ENCODE data around the gene SLC33A1.
"Not testable (repeated sequence)": the region's sequence is repeated elsewhere in the genome, so short reads cannot be mapped to it uniquely, and the experiment has no call there.

Gene SLC33A1

DNA sequence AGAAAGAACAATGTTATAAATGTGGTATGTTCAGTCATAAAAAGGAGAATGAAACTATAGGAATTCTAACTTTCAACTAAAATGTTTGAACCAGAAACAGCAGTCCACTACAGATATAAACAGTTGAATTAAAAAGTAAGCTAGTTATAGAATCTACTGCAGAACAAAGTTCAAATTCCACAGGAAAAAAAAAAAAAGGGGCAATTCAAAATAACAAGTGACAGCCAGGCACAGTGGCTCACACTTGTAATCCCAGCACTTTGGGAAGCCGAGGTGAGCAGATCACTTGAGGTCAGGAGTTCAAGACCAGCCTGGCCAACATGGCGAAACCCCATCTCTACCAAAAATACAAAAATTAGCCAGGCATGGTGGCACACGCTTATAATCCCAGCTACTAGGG is 4.8 kb downstream of the SLC33A1 start:
- intact Hi-C loops (cut with micrococcal nuclease); H3K9me3 Mint-ChIP-seq; H3K27ac Mint-ChIP-seq; H3K27me3 Mint-ChIP-seq: not testable (repeated sequence)
- peak overlapping the region; percentile 34 for H3K4me3 Mint-ChIP-seq
- peaks cover 51% of the 10 kb centered on the region for H3K36me3 Mint-ChIP-seq (ENCODE audit: low read depth)
- peaks cover 56% of the 10 kb centered on the region for H3K4me1 Mint-ChIP-seq (ENCODE audit: low read depth)

DNA sequence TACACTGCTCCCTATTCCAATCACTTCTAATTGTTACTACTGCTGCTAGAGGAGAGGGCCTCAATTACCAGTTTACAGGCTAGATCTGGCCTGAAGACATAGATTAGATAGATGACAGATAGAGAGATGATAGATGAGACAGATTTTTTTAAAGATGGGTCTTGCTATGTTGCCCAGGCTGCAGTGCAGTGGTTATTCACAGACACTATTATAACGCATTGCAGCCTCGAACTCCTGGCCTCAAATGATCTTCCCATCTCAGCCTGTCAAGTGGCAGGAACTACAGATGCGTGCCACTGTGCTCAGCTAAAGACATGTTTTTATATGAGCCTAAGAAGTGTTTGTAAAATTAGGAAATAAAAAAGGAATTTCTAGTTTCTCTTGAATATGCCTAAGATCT is 6.2 kb downstream of the SLC33A1 start:
- H3K4me1 Mint-ChIP-seq (ENCODE audit: low read depth): peaks cover 53% of the 10 kb centered on the region
- intact Hi-C loops (cut with micrococcal nuclease): no loop called here
- no peak overlapping the region for H3K4me3 Mint-ChIP-seq
- H3K27ac Mint-ChIP-seq: no peak overlapping the region
- no peaks in the 10 kb centered on the region for H3K27me3 Mint-ChIP-seq
- H3K36me3 Mint-ChIP-seq (ENCODE audit: low read depth): peaks cover 37% of the 10 kb centered on the region
- H3K9me3 Mint-ChIP-seq: no peaks in the 10 kb centered on the region

DNA sequence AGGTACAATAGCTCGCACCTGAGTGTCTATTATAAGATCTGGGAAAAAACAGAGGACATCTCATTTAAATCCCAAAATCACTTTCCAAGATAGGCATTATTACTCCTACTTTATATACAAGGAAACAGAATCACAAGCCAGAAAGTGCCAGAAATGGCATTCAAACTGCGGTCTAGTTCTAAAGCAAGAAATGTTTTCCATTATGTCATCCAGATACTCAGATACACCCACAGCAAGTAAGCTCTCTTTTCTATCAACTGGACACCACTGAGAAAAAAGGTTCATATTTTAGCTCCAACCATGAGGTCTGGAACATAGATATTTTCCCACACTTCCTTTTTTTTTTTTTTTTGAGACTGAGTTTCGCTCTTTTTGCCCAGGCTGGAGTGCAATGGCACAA is 8.1 kb downstream of the SLC33A1 start:
- Mint-ChIP-seq H3K36me3 (ENCODE audit: low read depth) (peaks cover 36% of the 10 kb centered on the region), H3K27ac (no peak overlapping the region), H3K4me3 (no peak overlapping the region), H3K27me3 (no peaks in the 10 kb centered on the region), H3K9me3 (no peaks in the 10 kb centered on the region), H3K4me1 (ENCODE audit: low read depth) (peaks cover 35% of the 10 kb centered on the region)
- intact Hi-C loops (cut with micrococcal nuclease): no loop called here

DNA sequence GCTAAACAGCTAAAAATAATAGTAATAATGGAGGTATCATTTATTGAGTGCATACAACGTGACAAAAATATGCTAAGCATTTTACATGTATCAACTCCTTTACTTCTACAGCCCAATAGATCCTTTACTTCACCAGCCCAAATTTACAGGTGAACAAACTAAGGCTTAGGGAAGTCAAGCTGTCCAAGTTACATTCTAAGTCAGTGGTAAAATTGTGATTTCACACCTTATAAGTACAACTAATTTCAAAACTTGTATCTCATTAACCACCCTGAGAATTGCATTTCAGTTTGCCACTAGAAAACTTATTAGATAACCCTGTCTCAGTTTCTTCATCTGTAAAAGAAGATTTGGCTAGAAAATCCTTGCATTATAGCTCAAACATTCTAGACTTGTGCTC is 10.7 kb downstream of the SLC33A1 start:
- intact Hi-C loops (cut with micrococcal nuclease): no loop called here
- Mint-ChIP-seq H3K4me1 (ENCODE audit: low read depth) (peaks cover 28% of the 10 kb centered on the region), H3K27me3 (no peaks in the 10 kb centered on the region), H3K9me3 (no peaks in the 10 kb centered on the region), H3K4me3 (no peak overlapping the region), H3K36me3 (ENCODE audit: low read depth) (peaks cover 26% of the 10 kb centered on the region), H3K27ac (no peak overlapping the region)

DNA sequence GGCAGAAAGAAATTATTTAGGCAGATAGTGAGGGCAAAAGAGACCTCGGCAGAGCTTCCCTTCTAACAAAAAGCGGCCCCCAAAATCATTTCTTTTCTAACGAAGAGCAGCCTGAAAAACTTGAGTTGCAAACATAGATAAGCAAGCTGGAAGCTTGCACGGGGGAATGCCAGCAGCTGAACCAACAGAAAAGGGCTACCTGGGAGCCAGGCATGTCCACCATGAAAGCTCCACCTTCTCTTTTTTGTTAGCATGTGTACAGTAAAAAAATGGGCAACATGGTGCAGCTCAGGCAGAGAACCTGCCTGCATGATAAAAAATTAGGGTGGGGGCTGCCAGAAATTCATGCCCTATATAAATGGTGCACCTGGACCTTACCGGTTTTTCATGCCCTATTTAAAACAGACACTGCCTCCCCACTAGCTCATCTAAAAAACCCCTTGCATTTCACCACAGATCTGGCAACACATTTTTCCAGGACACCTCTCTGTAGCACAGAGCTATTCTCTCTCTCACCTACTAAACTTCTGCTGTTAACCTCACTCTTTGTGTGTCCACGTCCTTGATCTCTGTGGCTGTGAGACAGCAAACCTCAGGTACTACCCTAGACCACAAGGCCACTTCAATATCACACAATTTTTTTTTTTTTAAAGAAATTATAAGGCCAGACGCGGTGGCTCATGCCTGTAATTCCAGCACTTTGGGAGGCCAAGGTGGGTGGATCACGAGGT is 18.7 kb downstream of the SLC33A1 start:
- Mint-ChIP-seq H3K4me1 (ENCODE audit: low read depth) (no peaks in the 10 kb centered on the region), H3K36me3 (ENCODE audit: low read depth) (peaks cover 30% of the 10 kb centered on the region), H3K4me3 (no peak overlapping the region), H3K27me3 (no peaks in the 10 kb centered on the region), H3K9me3 (no peaks in the 10 kb centered on the region), H3K27ac (no peak overlapping the region)
- intact Hi-C loops (cut with micrococcal nuclease): no loop called here

DNA sequence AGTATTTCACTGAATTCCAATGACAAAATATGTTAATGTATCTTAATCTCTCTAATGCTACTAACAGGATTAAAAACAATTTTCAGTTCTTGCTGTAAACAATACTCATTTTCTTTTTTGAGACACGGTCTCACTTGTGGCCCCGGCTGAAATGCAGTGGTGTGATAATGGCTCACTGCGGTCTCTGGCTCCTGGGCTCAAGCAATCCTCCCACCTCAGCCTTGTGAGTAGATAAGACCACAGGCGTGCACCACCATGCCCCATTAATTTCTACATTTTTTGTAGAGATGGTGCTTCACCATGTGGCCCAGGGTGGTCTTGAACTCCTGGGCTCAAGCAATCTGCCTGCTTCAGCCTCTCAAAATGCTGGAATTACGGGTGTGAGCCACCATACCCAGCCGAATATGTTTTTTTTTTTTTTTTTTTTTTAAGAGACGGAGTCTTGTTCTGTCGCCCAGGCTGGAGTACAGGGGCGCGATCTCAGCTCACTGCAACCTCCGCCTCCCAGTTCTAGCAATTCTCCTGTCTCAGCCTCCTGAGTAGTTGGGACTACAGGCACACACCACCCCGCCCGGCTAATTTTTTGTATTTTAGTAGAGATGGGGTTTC is 25.6 kb downstream of the SLC33A1 start:
- H3K27me3 Mint-ChIP-seq; H3K4me3 Mint-ChIP-seq; H3K4me1 Mint-ChIP-seq (ENCODE audit: low read depth); intact Hi-C loops (cut with micrococcal nuclease); H3K9me3 Mint-ChIP-seq; H3K27ac Mint-ChIP-seq: not testable (repeated sequence)
- peaks cover 33% of the 10 kb centered on the region for H3K36me3 Mint-ChIP-seq (ENCODE audit: low read depth)

DNA sequence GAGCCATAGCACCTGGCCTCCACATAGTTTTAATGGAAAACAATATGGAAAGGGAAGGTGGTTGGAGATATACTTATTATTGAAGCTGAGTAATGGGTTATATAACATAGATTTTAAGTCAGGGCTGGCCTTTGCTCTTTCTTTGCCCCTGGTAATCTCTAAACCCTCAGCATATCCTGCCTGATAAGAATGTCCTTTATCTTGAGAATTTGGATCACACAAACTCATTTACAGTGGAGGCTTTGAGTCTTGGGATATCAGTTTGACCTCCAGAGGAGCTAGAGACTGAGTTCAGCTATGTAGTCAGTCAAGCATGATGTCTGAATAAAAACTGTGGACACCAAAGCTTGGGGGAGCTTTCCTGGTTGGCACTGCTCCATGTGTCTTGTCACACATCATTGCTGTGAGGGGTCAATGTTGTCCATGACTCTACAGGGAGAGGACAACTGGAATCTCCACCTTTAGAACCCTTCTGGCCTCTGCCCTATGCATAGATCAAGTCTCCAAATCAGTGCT is 39.1 kb downstream of the SLC33A1 start:
- Mint-ChIP-seq H3K27me3 (no peaks in the 10 kb centered on the region), H3K9me3 (no peaks in the 10 kb centered on the region), H3K4me3 (no peak overlapping the region), H3K4me1 (ENCODE audit: low read depth) (no peaks in the 10 kb centered on the region), H3K36me3 (ENCODE audit: low read depth) (peaks cover 22% of the 10 kb centered on the region), H3K27ac (no peak overlapping the region)
- intact Hi-C loops (cut with micrococcal nuclease): no loop called here

DNA sequence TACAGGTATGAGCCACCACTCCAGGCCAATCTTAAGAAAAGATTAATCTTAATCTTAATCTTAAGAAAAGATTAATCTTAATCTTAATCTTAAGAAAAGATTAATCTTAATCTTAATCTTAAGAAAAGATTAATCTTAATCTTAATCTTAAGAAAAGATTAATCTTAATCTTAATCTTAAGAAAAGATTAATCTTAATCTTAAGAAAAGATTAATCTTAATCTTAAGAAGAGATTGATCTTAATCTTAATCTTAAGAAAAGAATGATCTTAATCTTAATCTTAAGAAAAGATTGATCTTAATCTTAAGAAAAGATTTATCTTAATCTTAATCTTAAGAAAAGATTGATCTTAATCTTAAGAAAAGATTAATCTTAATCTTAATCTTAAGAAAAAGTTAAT is 41.0 kb downstream of the SLC33A1 start:
- H3K4me3 Mint-ChIP-seq; H3K4me1 Mint-ChIP-seq (ENCODE audit: low read depth); intact Hi-C loops (cut with micrococcal nuclease); H3K27ac Mint-ChIP-seq; H3K9me3 Mint-ChIP-seq; H3K27me3 Mint-ChIP-seq: not testable (repeated sequence)
- H3K36me3 Mint-ChIP-seq (ENCODE audit: low read depth): peaks cover 10% of the 10 kb centered on the region

DNA sequence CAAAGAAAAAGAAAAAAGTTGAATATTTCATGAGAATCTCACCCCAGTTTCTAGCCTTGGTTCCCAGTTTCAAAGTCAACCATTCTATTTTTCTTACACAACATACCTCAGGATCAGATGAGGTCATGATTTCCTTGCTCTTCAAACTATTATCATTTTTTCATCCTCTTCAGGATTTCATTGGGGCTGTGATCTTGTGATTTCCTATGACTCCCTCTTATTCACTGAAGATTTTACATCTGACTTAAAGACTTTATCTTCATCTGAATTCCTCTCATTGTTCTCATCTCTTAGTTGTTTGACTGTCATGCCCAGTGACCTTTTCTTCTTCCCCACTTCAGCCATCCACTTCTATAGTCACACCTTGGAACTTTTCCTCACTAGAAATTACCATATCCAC is 45.0 kb downstream of the SLC33A1 start:
- Mint-ChIP-seq H3K27me3 (no peaks in the 10 kb centered on the region), H3K27ac (no peak overlapping the region), H3K4me3 (no peak overlapping the region), H3K4me1 (ENCODE audit: low read depth) (no peaks in the 10 kb centered on the region), H3K9me3 (no peaks in the 10 kb centered on the region), H3K36me3 (ENCODE audit: low read depth) (peaks cover 8% of the 10 kb centered on the region)
- intact Hi-C loops (cut with micrococcal nuclease): loop anchor here (10.0 kb wide), 1 partner anchor 46 kb away; the partner anchor contains the start of gene SLC33A1

DNA sequence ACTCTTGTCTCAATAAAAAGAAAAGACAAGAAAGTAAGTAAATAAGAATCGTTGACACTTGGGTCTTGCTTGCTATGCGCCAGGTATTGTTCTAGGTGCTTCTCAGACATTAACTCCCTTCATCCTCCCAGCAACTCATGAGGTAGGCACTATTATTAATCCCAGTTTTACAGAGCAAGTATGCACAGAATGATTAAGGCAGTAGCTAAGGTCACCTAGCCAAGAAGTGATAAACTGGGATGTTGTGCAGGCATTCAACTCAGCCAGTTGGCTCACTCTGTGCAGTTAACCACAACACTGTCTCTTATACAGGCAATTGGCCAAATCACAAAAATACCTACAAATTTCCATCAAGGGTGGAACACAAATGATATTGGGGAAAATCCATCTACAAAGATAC is 46.4 kb downstream of the SLC33A1 start:
- Mint-ChIP-seq H3K27me3 (no peaks in the 10 kb centered on the region), H3K36me3 (ENCODE audit: low read depth) (peaks cover 8% of the 10 kb centered on the region), H3K27ac (no peak overlapping the region), H3K4me3 (no peak overlapping the region), H3K4me1 (ENCODE audit: low read depth) (no peaks in the 10 kb centered on the region), H3K9me3 (no peaks in the 10 kb centered on the region)
- intact Hi-C loops (cut with micrococcal nuclease): loop anchor here (10.0 kb wide), 1 partner anchor 47 kb away; the partner anchor contains the start of gene SLC33A1

DNA sequence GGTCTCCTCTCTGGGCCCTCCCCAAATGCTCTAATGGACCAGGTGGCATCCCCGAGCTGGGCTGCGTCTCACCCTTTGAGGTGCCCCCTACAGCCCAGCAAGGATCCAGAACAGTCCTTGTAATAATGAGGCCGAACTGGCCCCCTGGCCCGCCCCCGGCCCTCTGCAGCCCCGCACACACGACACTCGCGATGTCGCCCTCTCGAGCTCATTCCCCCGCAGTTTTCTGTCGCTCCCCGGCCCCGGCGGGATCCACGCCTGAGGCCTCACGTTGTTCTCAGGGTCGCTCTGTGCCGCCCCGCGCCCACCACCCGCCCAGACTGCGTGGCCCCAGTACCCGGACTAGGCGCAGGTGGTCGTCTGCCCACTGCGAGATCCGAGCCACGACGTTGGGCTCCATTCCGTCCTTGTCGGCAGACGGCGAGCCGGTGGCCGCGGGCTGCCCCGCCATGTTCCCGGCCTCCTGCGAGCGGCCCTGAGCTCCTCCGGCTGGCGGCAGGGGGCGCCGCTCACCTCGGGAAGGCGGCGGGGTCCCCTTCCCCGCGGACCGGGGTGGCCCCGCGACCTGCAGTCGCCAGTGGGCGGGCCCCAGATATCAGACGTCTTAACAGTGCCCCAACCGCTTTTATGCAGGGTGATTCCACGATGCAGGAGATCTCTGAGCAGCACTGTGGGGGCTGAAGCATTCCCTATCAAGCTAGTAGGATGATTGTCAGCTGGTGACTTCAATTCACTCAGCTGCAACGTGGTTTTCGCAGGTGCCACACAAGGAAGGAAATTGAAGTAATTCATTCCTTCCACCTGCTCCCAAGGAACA is 48.2 kb downstream of the SLC33A1 start, which contains the start of gene C3orf33:
TSS of gene C3orf33 (minus strand) at position 477 of the 817 bp plus-strand sequence. CDS start at position 451, 26 bp downstream.
- intact Hi-C loops (cut with micrococcal nuclease): loop anchor here (1.0 to 10.0 kb wide), 2 partner anchors 49 to 64 kb away; partner anchors contain the start of genes GMPS and SLC33A1
- no peaks in the 10 kb centered on the region for H3K9me3 Mint-ChIP-seq
- no peaks in the 10 kb centered on the region for H3K4me1 Mint-ChIP-seq (ENCODE audit: low read depth)
- H3K4me3 Mint-ChIP-seq: peak within 1 kb of the TSS; percentile 92
- H3K27ac Mint-ChIP-seq: peak within 1 kb of the TSS; percentile 92
- H3K36me3 Mint-ChIP-seq (ENCODE audit: low read depth): peaks cover 8% of the 10 kb centered on the region
- H3K27me3 Mint-ChIP-seq: no peaks in the 10 kb centered on the region

DNA sequence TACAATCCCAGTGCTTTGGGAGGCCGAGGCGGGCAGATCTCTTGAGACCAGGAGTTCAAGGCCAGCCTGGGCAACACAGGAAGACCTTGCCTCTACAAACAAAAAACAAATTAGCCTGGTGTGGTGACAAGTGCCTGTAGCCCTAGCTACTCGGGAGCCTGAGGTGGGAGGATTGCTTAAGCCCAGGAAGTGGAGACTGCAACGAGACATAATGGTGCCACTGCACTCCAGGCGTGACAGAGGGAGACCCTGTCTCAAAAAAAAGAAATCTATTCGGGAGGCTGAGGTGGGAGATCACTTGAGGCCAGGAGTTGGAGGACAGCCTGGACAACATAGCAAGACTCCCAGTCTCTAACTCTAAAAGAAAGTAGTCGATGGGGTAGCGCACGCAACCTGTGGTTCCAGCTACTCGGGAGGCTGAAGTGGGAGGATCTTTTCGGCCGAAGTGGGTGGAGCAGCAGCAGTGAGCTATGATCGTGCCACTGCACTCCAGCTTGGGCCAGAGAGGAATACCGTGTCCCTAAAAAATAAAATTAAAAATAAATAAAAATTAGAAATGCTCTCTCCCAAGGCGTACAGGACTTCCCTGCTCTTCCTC is 48.9 kb downstream of the SLC33A1 start:
- peak overlapping the region; percentile 92 for H3K4me3 Mint-ChIP-seq
- no peaks in the 10 kb centered on the region for H3K27me3 Mint-ChIP-seq
- no peaks in the 10 kb centered on the region for H3K4me1 Mint-ChIP-seq (ENCODE audit: low read depth)
- peak overlapping the region; percentile 92 for H3K27ac Mint-ChIP-seq
- no peaks in the 10 kb centered on the region for H3K9me3 Mint-ChIP-seq
- intact Hi-C loops (cut with micrococcal nuclease): loop anchor here (10.0 kb wide), 1 partner anchor 49 kb away; the partner anchor contains the start of gene SLC33A1
- peaks cover 8% of the 10 kb centered on the region for H3K36me3 Mint-ChIP-seq (ENCODE audit: low read depth)

DNA sequence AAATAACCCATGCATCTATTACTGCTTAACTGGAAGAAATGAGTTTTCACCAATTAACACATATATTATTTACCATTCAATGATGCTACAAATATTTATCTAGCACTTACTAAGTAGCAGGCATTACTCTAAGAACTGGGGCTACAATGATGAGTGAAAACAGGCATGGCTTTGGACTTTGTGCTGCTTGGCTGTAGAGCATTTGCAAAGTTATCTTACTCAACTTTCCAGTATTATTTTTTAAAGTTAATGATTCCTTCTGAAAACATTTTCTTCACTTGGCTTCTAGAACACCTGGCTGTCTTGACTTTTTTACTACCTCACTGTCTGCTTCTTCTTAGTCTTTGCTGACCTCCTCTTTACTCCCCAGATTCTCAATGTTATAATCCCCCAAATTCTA is 49.9 kb downstream of the SLC33A1 start:
- H3K4me3 Mint-ChIP-seq: no peak overlapping the region
- peaks cover 8% of the 10 kb centered on the region for H3K36me3 Mint-ChIP-seq (ENCODE audit: low read depth)
- H3K27me3 Mint-ChIP-seq: no peaks in the 10 kb centered on the region
- H3K4me1 Mint-ChIP-seq (ENCODE audit: low read depth): no peaks in the 10 kb centered on the region
- no peak overlapping the region for H3K27ac Mint-ChIP-seq
- intact Hi-C loops (cut with micrococcal nuclease): loop anchor here (10.0 kb wide), 1 partner anchor 50 kb away; the partner anchor contains the start of gene SLC33A1
- H3K9me3 Mint-ChIP-seq: no peaks in the 10 kb centered on the region

Measured in dendritic cell treated with granulocyte-macrophage colony-stimulating factor and Interleukin-4, amounts not matched to agents 40 ng/mL and 50 ng/mL, for 4 days (primary cell).